ENCODE results near the gene ZNF568. TPM values are rescaled to one million over a fixed set of nuclear protein-coding genes. Genes with fewer than 3 reads are reported as not detected.

Gene ZNF568
- total RNA-seq (2014; rRNA removed; shearing (Covaris generic); ENCODE audit: low replicate concordance) = 0.63 TPM in 1 of 2 replicates, not detected in the other

GRCh38 chr19:36915992-36916830, at the start of gene ZNF568, which contains the start of gene ZNF829:
ZNF568 (plus strand) TSS chr19:36916332; CDS start chr19:36922771, 6,439 bp downstream.
ZNF829 (minus strand) TSS chr19:36916291; CDS start chr19:36915167, 1,124 bp downstream.
- H3K27me3 ChIP-seq = no peaks in the 10 kb centered on the region

GRCh38 chr19:36876993-36877938, 38.9 kb upstream of the ZNF568 start:
- Histone ChIP-seq H3K9me3 (peaks cover 63% of the 10 kb centered on the region), H3K36me3 (no peaks in the 10 kb centered on the region)

More at GRCh38 chr19:36915992-36916830, at the start of gene ZNF568, which contains the start of gene ZNF829:
- H3K9me3 ChIP-seq = peaks cover 24% of the 10 kb centered on the region
- no peaks in the 10 kb centered on the region for H3K36me3 ChIP-seq
- peak within 1 kb of the TSS; percentile 42 for H3K4me3 ChIP-seq
- peak; percentile 36 for DNase-seq

GRCh38 chr19:36891768-36892357, 24.3 kb upstream of the ZNF568 start:
- H3K36me3 ChIP-seq = no peaks in the 10 kb centered on the region
- no peak overlapping the region for H3K4me3 ChIP-seq
- H3K27me3 ChIP-seq = no peaks in the 10 kb centered on the region
- H3K9me3 ChIP-seq = peaks cover 50% of the 10 kb centered on the region
- DNase-seq = no peak

More at GRCh38 chr19:36876993-36877938, 38.9 kb upstream of the ZNF568 start:
- no peaks in the 10 kb centered on the region for H3K27me3 ChIP-seq
- H3K4me3 ChIP-seq = no peak overlapping the region
- DNase-seq = no peak

- peaks cover 54% of the 10 kb centered on the region for H3K9me3 ChIP-seq
- DNase-seq = no peak
- no peaks in the 10 kb centered on the region for H3K36me3 ChIP-seq
Observed at GRCh38 chr19:36894849-36895383, 21.2 kb upstream of the ZNF568 start.

GRCh38 chr19:36898422-36898821, 17.7 kb upstream of the ZNF568 start:
- no peak overlapping the region for H3K4me3 ChIP-seq
- no peaks in the 10 kb centered on the region for H3K36me3 ChIP-seq
- no peaks in the 10 kb centered on the region for H3K27me3 ChIP-seq
- no peak for DNase-seq
- H3K9me3 ChIP-seq = peaks cover 30% of the 10 kb centered on the region

More at GRCh38 chr19:36894849-36895383, 21.2 kb upstream of the ZNF568 start:
- no peak overlapping the region for H3K4me3 ChIP-seq
- H3K27me3 ChIP-seq = no peaks in the 10 kb centered on the region

DNA sequence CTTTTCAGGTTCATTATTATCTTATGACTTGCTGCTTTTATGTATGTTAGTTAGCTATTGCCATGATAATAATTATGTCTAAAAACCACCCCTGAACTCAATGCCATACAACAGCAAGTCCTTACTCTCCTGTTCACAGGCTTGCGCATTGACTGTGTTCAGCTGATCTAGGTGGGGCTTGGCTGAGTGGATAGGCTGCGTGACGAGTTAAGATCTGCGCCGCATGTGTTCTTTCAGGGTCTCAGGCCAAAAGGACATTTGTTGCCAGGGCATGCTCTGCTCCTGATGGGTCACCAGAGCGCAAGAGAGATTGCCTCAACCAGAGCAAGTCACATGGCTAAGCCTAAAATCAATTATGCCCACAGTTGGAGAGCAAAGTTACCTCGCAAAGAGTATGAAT, 859 bp downstream of the ZNF568 start:
- H3K27me3 ChIP-seq = no peaks in the 10 kb centered on the region
- no peak for DNase-seq
- H3K36me3 ChIP-seq = no peaks in the 10 kb centered on the region
- no peak overlapping the region; the same call in 1 of the 2 replicates for H3K4me3 ChIP-seq
- peaks cover 20% of the 10 kb centered on the region for H3K9me3 ChIP-seq

GRCh38 chr19:36918090-36918489, 2.0 kb downstream of the ZNF568 start:
- no peak for DNase-seq
- Histone ChIP-seq H3K36me3 (no peaks in the 10 kb centered on the region), H3K27me3 (no peaks in the 10 kb centered on the region), H3K4me3 (no peak overlapping the region), H3K9me3 (peaks cover 20% of the 10 kb centered on the region)

- DNase-seq = no peak
- no peaks in the 10 kb centered on the region for H3K27me3 ChIP-seq
- H3K9me3 ChIP-seq = peaks cover 20% of the 10 kb centered on the region
- H3K36me3 ChIP-seq = no peaks in the 10 kb centered on the region
- no peak overlapping the region for H3K4me3 ChIP-seq
Observed at GRCh38 chr19:36931684-36932083, 15.6 kb downstream of the ZNF568 start.

DNA sequence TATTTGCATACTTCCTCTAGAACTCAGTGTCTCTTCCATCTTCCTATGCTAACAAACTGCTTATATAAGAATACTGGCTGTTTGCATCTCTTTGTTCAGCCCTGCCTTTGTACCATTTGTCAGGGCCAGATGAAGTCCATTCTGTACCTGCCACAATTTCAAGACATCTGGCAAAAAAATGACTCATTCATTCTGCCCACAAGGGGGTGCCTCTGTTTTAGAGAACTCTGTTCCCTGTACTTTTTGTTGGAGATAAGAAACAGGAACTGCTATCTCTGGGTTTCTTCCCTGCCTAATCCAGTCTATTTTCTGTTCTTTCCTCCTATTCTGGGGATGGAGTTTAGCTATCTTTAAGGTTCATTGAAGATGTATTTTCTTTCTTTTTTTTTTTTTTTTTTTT, 23.0 kb downstream of the ZNF568 start:
- DNase-seq = no peak
- Histone ChIP-seq H3K27me3 (no peaks in the 10 kb centered on the region), H3K9me3 (peaks cover 19% of the 10 kb centered on the region), H3K36me3 (no peaks in the 10 kb centered on the region), H3K4me3 (no peak overlapping the region)

GRCh38 chr19:36950335-36951119, 34.4 kb downstream of the ZNF568 start:
- H3K4me3 ChIP-seq = no peak overlapping the region
- no peaks in the 10 kb centered on the region for H3K36me3 ChIP-seq
- no peaks in the 10 kb centered on the region for H3K27me3 ChIP-seq
- no peak for DNase-seq
- H3K9me3 ChIP-seq = peaks cover 16% of the 10 kb centered on the region

DNA sequence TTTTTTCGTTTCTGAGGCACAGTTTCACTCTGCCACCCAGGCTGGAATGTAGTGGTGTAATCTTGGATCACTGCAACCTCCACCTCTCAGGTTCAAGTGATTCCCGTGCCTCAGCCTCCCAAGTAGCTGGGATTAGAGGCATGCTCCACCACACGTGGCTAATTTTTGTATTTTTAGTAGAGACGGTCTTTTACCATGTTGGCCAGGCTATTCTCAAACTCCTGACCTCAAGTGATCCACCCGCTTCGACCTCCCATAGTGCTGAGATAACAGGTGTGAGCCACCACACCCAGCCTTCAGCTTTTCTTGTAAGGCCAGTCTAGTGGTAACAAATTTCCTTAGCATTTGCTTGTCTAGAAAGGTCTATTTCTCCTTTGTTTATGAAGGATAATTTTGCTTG, 46.2 kb downstream of the ZNF568 start:
- no peak for DNase-seq
- Histone ChIP-seq H3K4me3 (no peak overlapping the region), H3K27me3 (no peaks in the 10 kb centered on the region), H3K9me3 (peaks cover 16% of the 10 kb centered on the region), H3K36me3 (no peaks in the 10 kb centered on the region)

- Histone ChIP-seq H3K9me3 (peaks cover 14% of the 10 kb centered on the region), H3K27me3 (no peaks in the 10 kb centered on the region), H3K36me3 (no peaks in the 10 kb centered on the region), H3K4me3 (no peak overlapping the region)
- DNase-seq = no peak
Observed at GRCh38 chr19:36963280-36963679, 47.1 kb downstream of the ZNF568 start.

- peaks cover 2% of the 10 kb centered on the region; the same call in 1 of the 2 replicates for H3K9me3 ChIP-seq
- no peak for DNase-seq
- no peaks in the 10 kb centered on the region for H3K27me3 ChIP-seq
- no peak overlapping the region for H3K4me3 ChIP-seq
- no peaks in the 10 kb centered on the region for H3K36me3 ChIP-seq
Observed at GRCh38 chr19:36972571-36972970, 56.4 kb downstream of the ZNF568 start.

- Histone ChIP-seq H3K4me3 (0 out of 2 replicates have a peak overlapping the region, but pooled peaks have one; percentile 18), H3K36me3 (no peaks in the 10 kb centered on the region), H3K9me3 (peaks cover 2% of the 10 kb centered on the region; the same call in 1 of the 2 replicates), H3K27me3 (no peaks in the 10 kb centered on the region)
- peak; percentile 8 for DNase-seq
Observed at GRCh38 chr19:36973021-36973843, 57.1 kb downstream of the ZNF568 start.

GRCh38 chr19:36973844-36974195, 57.7 kb downstream of the ZNF568 start:
- Histone ChIP-seq H3K9me3 (peaks cover 2% of the 10 kb centered on the region; the same call in 1 of the 2 replicates), H3K27me3 (no peaks in the 10 kb centered on the region), H3K4me3 (no peak overlapping the region), H3K36me3 (no peaks in the 10 kb centered on the region)
- DNase-seq = no peak

All from MG63 (cell line).